Fibroblast of lung (primary cell): ENCODE measurements around the gene MPND.

Source experiments
- CTCF ChIP-seq, 2 donors: IDR thresholded peaks in 1 of 2; conservative IDR thresholded peaks in 1 of 2; 1 replicate in 1 of 2; 2 replicates in 1 of 2; pipeline ENCODE4 v1.5.1; 2011 to 2012; ENCODE audit warnings: low read length in 2 of 2, control low read depth in 1 of 2, inconsistent platforms in 1 of 2, low read depth in 1 of 2, mild to moderate bottlenecking in 1 of 2
- EZH2 ChIP-seq: IDR thresholded peaks from 2 replicates; pipeline ENCODE4 v1.5.1; 2012; ENCODE audit warnings: low read length, control low read depth, mild to moderate bottlenecking; ENCODE audit errors: missing control alignments

- TF ChIP-seq CTCF (conservative IDR thresholded peaks at IDR 0.05 in 1 of 2, IDR thresholded peaks at IDR 0.05 in 1 of 2; ENCODE audit: low read depth in 1 of 2, low read length in 2 of 2) (no peak), EZH2 (no peak)
Observed at GRCh38 chr19:4389511-4390016, 46.2 kb downstream of the MPND start.
